M059J (cell line): ENCODE data around the gene PAK1. TPM values are rescaled to one million over a fixed set of nuclear protein-coding genes. Genes with fewer than 3 reads are reported as not detected.

Experiments used
- DNase-seq: peaks from one replicate; pipeline ENCODE4 v3.0.0-alpha.2; 2012; ENCODE audit warnings: low read depth
- total RNA-seq: library from RNA; depleted of rRNA; stranded (reverse); fragments of >200 nt; shearing (Covaris generic); gene quantifications from 2 replicates; pipeline ENCODE4 v1.2.3, GENCODE V29; 2014; rRNA removed

Gene PAK1
- total RNA-seq, 1 experiment from 2014 or later: 37.5 TPM

DNA sequence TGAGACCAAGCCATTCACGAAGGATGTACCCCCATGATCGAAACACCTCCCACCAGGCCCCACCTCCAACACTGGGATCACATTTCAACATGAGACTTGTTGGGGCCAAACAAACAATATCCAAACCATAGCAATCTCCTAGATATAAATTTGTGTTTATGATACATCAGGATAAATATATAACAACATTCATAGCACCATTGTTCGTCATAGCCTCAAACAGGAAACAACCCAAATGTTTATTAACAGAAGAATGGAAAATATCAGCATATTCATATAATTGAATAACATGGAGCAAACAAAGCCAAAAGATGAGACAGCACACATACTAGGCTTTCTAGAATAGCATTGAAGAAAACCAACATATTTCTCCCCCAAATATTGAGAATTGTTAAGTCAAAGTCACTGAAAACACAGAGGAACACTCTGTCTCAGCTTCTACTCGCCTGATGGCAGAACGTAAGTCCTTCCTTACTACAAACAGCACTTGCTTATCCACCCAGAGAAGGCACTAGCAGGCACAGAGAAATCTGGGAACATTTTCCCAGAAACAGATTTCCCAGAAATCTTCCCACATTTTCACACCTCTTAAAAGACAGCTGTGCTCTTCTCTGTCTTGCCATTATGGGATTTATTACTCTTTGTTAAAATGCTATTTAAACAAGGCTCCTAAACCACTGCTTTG lies 164.4 kb downstream of the PAK1 start:
- DNase-seq: no peak

DNA sequence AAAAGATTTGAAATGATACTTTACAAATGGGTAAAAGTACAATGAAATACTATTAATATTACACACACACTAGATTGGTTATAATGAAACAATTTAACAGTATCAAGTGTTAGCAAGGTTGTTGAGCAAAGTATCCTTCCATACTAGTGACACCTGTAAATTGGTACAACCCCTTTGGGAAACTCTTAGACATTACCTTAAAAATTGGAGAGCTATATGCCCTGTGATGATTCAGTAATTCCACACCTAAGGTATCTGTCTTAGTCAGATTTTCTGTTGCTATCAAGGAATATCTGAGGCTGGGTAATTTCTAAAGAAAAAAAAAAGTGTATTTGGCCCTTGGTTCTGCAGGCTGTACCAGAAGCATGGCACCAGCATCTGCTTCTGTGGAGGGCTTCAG lies 165.1 kb downstream of the PAK1 start:
- no peak for DNase-seq

DNA sequence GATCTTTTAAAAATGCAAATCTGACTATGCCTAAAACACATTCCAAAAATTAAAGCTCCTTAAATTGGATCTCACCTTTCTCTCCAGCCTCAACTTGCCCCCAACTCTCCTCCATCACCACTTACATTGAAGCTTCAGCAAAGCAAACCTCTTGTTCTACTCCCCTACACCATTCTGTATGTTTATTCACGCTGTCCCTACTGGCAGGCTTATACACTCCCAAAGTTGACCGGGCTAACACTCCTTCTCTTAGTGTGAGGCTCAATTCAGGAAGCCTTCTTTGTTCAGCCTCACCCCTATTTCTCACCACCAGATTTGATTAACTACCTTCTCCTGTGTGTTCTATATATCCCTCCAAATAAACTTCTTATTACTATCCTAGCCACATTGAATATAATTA lies 170.6 kb downstream of the PAK1 start:
- DNase-seq: no peak

DNA sequence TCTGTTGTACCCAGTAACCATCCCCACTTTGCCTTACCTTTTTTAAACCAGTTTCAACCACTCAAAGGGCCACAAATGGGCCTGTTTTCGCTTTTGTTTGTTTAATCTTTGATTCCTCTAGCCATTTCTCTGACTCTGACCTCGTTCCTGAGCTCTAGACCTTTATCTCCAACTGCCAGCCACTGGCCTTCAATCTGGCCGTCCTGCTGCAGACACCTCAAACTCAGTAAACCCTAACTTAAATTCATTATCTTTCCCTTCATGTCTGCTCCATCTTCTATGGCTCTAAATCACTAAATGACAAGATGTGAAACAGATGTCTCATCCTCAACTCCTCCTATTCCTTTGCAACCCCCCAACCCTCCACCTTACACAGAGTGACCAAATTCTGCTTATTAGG lies 171.1 kb downstream of the PAK1 start:
- DNase-seq: no peak

DNA sequence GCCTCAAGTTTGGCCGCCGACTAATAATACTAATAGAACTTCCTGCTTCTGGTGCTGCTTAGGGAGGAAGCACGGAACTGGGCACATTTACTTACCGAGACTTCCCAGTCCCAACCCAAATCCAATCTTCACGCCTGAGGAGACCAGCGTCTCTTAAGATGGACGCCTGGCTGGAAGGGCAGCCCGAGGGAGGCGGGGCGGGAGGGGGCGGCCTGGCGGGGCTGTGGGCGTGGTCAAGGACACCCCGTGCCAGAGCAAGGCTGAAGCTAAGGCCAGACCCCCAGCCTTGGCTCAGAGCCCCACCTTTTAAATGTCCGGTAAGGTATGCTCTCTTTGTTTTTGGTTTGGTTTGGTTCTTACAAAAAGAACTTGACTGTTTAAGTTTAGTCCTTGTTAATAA lies 172.4 kb downstream of the PAK1 start, which contains the start of gene GDPD4:
GDPD4 (minus strand) TSS at position 177 of the 400 bp plus-strand sequence. CDS start 16,549 bp downstream, outside the sequence.
- no peak for DNase-seq

DNA sequence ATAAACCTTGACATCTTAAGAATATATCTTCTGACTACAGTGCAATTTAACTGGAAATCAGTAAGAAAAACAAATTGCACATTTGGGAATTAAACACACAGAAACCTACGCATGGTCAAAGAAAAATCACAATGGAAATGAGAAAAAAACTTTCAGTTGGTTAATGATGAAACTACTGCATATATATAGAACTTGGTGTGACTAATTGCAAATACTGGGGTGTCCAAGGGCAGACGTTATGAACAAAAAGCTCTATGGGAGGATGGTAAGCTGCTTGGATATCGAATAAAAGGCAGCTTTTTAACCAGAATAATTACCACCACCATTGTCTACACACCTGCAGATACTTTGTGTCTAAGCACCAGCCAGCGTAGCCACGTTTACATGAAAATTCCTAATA lies 173.2 kb downstream of the PAK1 start:
- no peak for DNase-seq

DNA sequence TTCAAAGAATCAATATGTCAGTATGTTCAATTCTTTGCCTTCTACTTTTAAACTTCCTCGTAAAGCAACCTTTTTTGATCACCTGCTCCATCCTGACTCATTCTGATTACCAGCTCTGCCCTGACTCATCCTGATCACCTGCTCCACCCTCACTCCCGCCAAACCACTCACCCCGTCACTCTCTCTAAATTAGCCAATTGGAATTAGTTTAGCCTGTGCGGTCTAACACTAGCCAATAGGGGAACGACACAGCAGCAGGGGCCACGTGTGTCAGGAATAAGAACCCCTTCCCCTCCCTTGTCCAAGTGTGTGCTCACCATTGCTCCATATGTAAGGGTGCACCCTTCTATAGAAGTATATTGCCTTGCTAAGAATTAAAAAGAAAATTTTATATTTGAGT lies 173.9 kb downstream of the PAK1 start:
- peak; percentile 24 for DNase-seq

DNA sequence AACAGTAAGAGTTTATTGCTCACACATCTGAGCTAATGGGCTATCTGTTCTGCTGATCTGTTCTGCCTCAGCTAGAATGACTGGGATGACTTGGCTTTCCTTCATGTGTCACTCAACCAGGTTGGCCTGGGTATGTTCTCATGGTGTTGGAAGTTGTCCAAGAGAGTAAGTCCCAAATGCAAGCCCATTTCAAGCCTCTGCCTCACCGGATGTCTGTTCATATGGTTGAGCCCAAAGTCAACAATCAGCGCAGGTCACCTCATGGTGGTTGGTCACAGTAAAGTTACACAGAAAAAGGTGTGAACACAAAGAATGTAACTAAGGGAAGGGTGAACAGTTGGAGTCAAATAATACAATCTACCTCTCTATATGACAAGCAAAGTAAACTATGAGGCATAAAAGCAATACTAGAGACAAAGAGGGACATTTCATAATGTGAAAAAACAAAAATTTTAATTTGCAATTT lies 174.3 kb downstream of the PAK1 start:
- peak; percentile 67 for DNase-seq

DNA sequence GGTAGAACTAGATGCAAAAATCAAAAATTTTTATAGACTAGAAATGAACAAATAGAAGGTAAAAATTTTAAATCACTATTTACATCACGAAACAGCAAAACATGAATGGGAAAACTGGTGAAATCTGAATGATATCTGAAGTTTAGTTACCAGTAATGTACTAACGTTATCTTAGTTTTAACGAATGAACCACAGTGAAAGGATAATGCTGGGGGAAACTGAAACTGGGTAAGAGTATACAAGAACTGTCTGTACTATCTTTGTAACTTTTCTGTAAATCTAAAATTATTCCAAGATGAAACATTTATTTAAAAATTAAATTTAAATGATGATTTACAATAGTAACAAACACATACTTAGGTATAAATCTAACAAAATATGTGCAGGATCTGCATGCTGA lies 179.9 kb downstream of the PAK1 start:
- no peak for DNase-seq

DNA sequence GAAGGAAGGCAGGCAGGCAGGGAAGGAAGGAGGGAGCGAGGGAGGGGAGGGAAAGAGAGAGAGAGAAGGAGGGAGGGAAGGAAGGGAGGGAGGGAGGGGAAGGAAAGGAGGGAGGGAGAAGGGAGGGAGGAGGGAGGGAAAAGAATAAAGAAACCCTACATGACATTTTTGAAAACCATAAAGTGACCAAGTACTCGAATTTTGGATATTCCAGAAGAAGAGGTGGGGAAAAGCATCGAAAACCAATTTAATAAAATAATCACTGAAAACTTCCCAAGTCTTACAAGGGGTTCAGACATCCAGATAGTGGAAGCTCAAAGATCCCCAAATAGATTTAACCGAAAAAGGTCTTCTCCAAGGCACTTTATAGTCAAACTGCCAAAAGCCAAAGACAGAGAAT lies 184.2 kb downstream of the PAK1 start:
- no peak for DNase-seq

DNA sequence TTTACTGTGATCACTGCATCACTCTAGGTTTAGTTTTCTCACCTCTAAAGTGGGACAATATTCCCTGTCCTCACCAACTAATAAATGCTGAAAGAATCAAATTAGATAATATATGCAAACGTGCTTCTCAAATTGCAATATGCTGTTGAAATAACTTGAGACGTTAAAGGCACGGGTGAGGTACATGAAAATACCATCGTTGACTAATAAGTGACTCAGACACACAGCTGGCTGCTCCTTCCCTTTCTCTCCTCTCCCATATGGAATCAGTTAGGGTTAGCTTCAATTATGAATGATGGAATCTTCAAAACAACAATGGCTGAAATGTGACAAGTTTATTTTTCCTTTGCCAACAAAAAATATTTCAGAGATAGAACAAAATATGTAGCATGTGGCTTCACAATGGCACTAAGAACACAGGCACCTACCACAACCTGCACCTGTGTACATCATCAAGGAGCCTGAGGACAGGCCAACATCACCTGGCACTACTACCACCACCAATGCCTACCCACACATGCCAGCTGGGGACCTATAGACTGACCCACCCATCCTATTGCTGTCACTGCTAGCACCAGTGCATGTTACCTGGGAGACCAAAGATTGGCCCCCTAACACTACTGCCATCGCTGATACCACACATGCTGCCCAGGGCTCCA lies 186.2 kb downstream of the PAK1 start:
- peak; percentile 72 for DNase-seq

DNA sequence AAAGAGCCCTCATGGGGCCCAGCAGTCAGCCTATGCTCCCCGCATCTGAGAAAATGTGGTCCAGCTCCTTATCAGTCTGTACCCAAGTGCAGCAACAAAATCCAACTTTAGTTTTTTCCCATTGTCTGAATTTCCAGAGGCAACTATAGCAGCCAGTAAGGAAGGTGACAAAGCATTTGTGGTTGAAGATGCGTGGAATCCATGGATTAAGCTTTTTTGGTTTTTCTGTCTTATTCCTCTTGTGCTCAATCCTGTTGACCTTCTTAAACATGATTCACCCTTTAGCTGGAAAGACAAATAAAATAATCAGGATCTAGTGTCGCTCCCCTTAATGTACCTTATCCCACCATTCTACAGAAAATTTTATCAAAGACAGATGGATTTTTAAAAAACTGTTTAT lies 186.8 kb downstream of the PAK1 start:
- DNase-seq: no peak

DNA sequence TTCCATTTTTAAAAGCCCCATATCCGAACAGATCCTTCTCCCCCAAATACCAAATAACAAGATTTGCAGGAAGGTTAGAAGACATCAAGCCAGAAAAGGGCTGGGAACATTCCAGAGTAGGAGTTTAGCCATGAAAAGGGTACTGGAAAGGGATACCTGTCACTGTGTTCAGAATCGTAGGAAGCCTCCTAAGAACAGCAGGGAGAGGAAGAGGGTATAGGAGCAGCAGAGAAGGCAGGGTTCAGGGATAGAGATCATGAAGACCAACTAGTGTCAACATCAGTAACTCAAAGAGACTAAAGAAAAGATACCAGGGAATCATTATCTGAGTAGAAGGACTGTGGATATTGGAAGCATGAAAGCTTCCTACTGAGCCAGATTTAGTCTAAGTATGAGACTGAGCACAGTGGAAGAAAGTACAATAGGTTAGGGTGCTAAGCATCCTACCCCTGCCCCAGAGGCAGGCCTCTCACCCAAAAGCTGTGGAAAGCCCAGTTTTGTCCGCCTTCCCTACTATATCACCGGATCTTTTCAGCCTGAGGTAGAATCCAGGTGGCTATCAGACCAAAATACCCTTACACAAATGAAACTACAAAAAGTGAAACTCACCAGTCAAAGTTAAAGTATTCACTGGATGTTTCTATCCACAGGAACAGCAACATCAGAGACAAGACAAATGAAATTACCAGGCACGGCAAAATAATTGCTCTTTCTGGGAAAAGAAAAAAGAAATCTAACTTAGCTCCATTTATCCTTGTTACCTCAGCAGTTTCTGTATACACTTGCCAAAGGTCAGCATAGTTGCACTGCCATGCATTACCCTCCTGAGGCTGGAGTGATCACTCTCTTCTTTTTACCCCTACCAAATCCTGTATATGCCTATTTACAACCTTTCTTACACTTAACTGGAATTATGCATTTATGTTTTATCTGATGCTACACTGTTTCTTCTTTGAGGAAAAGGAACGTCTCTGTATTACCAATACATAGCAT lies 189.1 kb downstream of the PAK1 start:
- DNase-seq: no peak

DNA sequence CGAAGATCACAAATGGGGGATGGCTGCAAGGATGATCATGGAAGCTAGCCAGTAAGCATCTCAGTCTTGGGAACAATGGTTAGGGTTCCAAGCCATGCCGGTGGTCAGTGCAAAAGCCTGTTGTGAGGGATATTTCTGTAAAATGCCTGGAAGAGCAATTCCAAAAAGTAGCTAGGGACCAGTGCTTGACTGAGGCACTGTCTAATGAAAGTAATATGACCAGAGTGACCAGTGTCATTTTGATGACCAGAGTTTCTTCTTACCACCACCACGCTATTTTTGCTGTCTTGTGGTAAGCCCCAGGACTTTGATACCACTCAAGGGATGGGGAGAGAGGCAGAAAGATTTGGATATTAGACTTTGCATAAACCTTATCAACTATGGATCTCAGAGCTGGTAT lies 190.8 kb downstream of the PAK1 start:
- no peak for DNase-seq

DNA sequence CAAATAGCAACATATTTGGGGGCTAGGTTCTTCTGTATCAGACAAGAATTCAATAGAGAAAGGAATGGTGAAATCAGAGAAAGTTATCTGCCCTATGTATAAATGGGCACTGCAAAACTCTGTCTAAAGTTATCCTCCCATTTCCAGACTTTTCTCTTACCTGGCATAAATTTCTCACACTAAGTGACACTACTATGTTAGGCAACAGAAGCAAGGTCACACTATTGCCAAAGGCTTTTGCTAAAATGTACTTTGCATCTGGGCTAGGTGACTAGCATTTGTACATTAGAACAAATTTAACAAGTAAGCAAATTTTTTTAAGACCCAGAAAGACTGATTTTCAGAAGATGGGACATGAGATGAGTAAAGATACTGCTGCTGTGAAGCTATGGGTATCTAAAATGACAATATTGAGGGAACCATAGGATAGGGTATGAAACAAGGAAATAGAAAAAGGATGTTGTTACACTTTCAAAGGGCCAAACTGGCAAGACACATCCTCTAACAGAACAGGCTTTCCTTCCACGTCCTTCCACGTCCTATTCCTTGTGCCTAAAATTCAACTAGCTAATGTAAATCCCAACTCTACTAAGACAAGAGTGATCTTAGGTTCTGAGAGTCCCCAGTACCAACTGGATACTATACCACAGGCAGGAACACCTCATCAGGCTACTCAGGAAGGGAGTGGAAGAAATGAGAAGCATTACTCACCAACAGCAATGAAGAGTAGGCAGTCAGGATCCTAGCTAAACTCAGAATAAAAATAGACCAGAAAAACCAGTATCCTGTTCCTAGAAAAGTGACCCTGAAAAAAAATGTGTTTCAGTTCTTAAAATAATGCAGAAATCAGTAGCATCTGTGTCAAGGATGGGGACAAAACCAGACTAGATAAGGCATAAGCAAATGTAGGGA lies 195.0 kb downstream of the PAK1 start:
- peak; percentile 29 for DNase-seq

DNA sequence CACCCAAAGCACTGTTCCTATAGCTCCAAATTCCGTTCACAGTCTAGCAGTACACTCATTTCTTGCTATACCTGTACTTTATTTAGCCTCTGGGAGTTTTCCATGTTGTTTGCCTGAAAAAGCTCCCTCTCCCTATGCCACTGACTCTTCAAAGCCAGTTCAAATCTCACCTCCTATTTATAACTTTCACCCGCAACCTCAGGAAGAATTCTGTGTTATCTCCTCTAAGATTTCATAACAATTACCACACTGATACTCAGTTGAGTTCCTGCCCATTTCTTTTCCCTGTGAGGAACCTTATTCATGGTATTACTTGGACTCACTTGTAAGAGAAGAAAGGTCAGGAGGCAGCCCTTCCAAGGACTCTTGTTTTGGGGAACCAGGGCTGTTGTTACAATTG lies 197.6 kb downstream of the PAK1 start:
- no peak for DNase-seq

Other genes starting within 250 kb of the PAK1 start
- gene GDPD4, start 172.4 kb downstream of the PAK1 start, total RNA-seq: not detected in 2 replicates
- gene AQP11, start 115.9 kb upstream of the PAK1 start, total RNA-seq: 2.4 and 3.6 TPM in 2 replicates
- 135 and 150 TPM in 2 replicates for gene CLNS1A, start 163.7 kb upstream of the PAK1 start, total RNA-seq